HCT116 (cell line): Measurements from ENCODE around the gene MAML3. TPM values are rescaled to one million over a fixed set of nuclear protein-coding genes. Genes with fewer than 3 reads are reported as not detected.

Experiments
- ATAC-seq: fragments of 200-7000 bp; cut with Tn5 transposase; 2 replicates; pipeline ENCODE4 v1.9.1; 2020; ENCODE audit warnings: mild to moderate bottlenecking, moderate library complexity
- BruUV-seq: library from RNA; stranded (reverse); fragments of 400-500 nt; replicated peaks from 2 replicates; lab custom pipeline; 2021; lab: Mats Ljungman, UMichigan
- CTCF ChIA-PET: fragments of 300-600 bp; sonication (Branson Sonifier 250); formaldehyde crosslinking; loops from one replicate; lab custom pipeline; 2021; ENCODE audit warnings: antibody characterized with exemption; lab: Charles Lee
- POLR2A ChIA-PET: fragments of 300-600, 350-600 bp; sonication (Branson Sonifier 250); formaldehyde crosslinking; loops from one replicate; lab custom pipeline; 2021; ENCODE audit warnings: antibody characterized with exemption; lab: Charles Lee
- RAD21 ChIA-PET, 2 experiments: fragments of 300-600 bp; sonication (Branson Sonifier 250); formaldehyde crosslinking; loops; one replicate each; lab custom pipeline; 2023; ENCODE audit warnings: low total read pairs in 2 of 2; ENCODE audit not compliant: uncharacterized antibody in 2 of 2, unreplicated experiment in 2 of 2, low non-redundant PET in 1 of 2; lab: Charles Lee
- DNase-seq: peaks from one replicate; pipeline ENCODE4 v3.0.0-alpha.2; 2010; ENCODE audit warnings: low read depth, low spot score
- H2AFZ ChIP-seq: fragments of 200-600 bp; shearing (Covaris generic), sonication (generic); 2 replicates; pipeline ENCODE4 v1.6.1; 2017; ENCODE audit warnings: low read depth, mixed run types, mixed read lengths, antibody characterized with exemption, low read length; ENCODE audit not compliant: poor library complexity, severe bottlenecking
- H3K27ac ChIP-seq: 2 replicates; pipeline ENCODE4 v1.5.1; 2012; ENCODE audit warnings: low read depth, low read length
- H3K27me3 ChIP-seq: fragments of 200-600 bp; sonication (generic); 2 replicates; pipeline ENCODE4 v1.6.1; 2016; ENCODE audit warnings: mixed run types, low read length, mixed read lengths; ENCODE audit not compliant: insufficient read depth
- H3K36me3 ChIP-seq, 2 experiments: fragments of 200-500 bp in 1 of 2; fragments of 200-600 bp in 1 of 2; sonication (Bioruptor generic) in 1 of 2; sonication (generic) in 1 of 2; 2 replicates each; pipeline versions ENCODE4 v1.5.1 to v1.6.1; 2014 to 2016; ENCODE audit warnings: low read length in 2 of 2, inconsistent platforms in 1 of 2, mixed read lengths in 1 of 2, mixed run types in 1 of 2; ENCODE audit not compliant: insufficient read depth in 2 of 2, control insufficient read depth in 1 of 2
- H3K4me1 ChIP-seq, 2 experiments: fragments of 200-600 bp in 1 of 2; sonication (generic) in 1 of 2; 2 replicates each; pipeline versions ENCODE4 v1.5.1 to v1.6.1; 2012 to 2017; ENCODE audit warnings: low read length in 2 of 2, inconsistent platforms in 1 of 2, mild to moderate bottlenecking in 1 of 2, mixed read lengths in 1 of 2, mixed run types in 1 of 2, moderate library complexity in 1 of 2; ENCODE audit not compliant: insufficient read depth in 2 of 2, control insufficient read depth in 1 of 2
- H3K4me2 ChIP-seq: fragments of 200-600 bp; sonication (generic); 2 replicates; pipeline ENCODE4 v1.6.1; 2017; ENCODE audit warnings: mixed run types, low read length, mixed read lengths
- H3K4me3 ChIP-seq, 2 experiments: fragments of 200-600 bp in 1 of 2; sonication (generic) in 1 of 2; replicated peaks in 1 of 2; 2 replicates each; pipeline ENCODE4 v1.5.1; 2011 to 2016; ENCODE audit warnings: low read length in 2 of 2, control low read depth in 1 of 2, low read depth in 1 of 2, mild to moderate bottlenecking in 1 of 2, mixed read lengths in 1 of 2, mixed run types in 1 of 2
- H3K79me2 ChIP-seq: fragments of 200-600 bp; sonication (generic); 2 replicates; pipeline ENCODE4 v1.6.1; 2017; ENCODE audit warnings: mild to moderate bottlenecking, mixed run types, low read length, moderate library complexity, mixed read lengths; ENCODE audit not compliant: insufficient read depth
- H3K9ac ChIP-seq: fragments of 200-600 bp; sonication (generic); 2 replicates; pipeline ENCODE4 v1.6.1; 2016; ENCODE audit warnings: low read length, mixed read lengths
- H3K9me2 ChIP-seq: fragments of 200-600 bp; sonication (generic), shearing (Covaris generic); 2 replicates; pipeline ENCODE4 v1.6.1; 2017; ENCODE audit warnings: mixed run types, mild to moderate bottlenecking, moderate library complexity; ENCODE audit not compliant: insufficient read depth
- H3K9me3 ChIP-seq, 2 experiments: fragments of 200-500 bp in 1 of 2; fragments of 200-600 bp in 1 of 2; sonication (Bioruptor generic) in 1 of 2; sonication (generic) in 1 of 2; 2 replicates each; pipeline ENCODE4 v1.6.1; 2014 to 2017; ENCODE audit warnings: low read length in 2 of 2, mixed read lengths in 2 of 2, inconsistent platforms in 1 of 2, low read depth in 1 of 2, mild to moderate bottlenecking in 1 of 2, mixed run types in 1 of 2, moderate library complexity in 1 of 2; ENCODE audit not compliant: control insufficient read depth in 1 of 2, insufficient read depth in 1 of 2
- H4K20me1 ChIP-seq: fragments of 200-600 bp; sonication (generic), shearing (Covaris generic); 2 replicates; pipeline ENCODE4 v1.6.1; 2017; ENCODE audit warnings: mixed run types, mild to moderate bottlenecking, moderate library complexity; ENCODE audit not compliant: insufficient read depth
- ATF3 ChIP-seq: IDR thresholded peaks from 2 replicates; pipeline ENCODE4 v1.6.1; 2012
- CEBPB ChIP-seq: IDR thresholded peaks from 2 replicates; pipeline ENCODE4 v1.6.1; 2012; ENCODE audit warnings: low read depth
- CTCF ChIP-seq, 3 experiments: fragments of 200-600 bp in 1 of 3; sonication (generic) in 1 of 3; IDR thresholded peaks in 2 of 3; conservative IDR thresholded peaks in 1 of 3; 2 replicates each; pipeline ENCODE4 v1.5.1; 2012 to 2017; ENCODE audit warnings: low read depth in 2 of 3, low read length in 2 of 3, antibody characterized with exemption in 1 of 3, borderline replicate concordance in 1 of 3, control low read depth in 1 of 3, mild to moderate bottlenecking in 1 of 3, mixed read lengths in 1 of 3, mixed run types in 1 of 3, moderate library complexity in 1 of 3; ENCODE audit not compliant: insufficient read depth in 1 of 3
- EZH2 ChIP-seq: fragments of 200-600 bp; sonication (generic); IDR thresholded peaks from 2 replicates; pipeline ENCODE4 v1.6.1; 2017; ENCODE audit warnings: antibody characterized with exemption, mixed run types
- EZH2phosphoT487 ChIP-seq: fragments of 200-600 bp; IDR thresholded peaks from 2 replicates; pipeline ENCODE4 v1.6.1; 2018; ENCODE audit warnings: antibody characterized with exemption, borderline replicate concordance
- JUND ChIP-seq: IDR thresholded peaks from 2 replicates; pipeline ENCODE4 v1.6.1; 2012
- MAX ChIP-seq: IDR thresholded peaks from 2 replicates; pipeline ENCODE4 v1.6.1; 2012
- POLR2A ChIP-seq: IDR thresholded peaks from 2 replicates; pipeline ENCODE4 v1.7.0; 2011; ENCODE audit warnings: borderline replicate concordance; ENCODE audit not compliant: insufficient read depth, insufficient read length; ENCODE audit errors: extremely low read depth
- REST ChIP-seq: IDR thresholded peaks from 2 replicates; pipeline ENCODE4 v1.6.1; 2012; ENCODE audit warnings: low read depth
- SP1 ChIP-seq: IDR thresholded peaks from 2 replicates; pipeline ENCODE4 v1.6.1; 2012; ENCODE audit warnings: low read depth
- SRF ChIP-seq: IDR thresholded peaks from 2 replicates; pipeline ENCODE4 v1.6.1; 2012; ENCODE audit warnings: low read depth
- YY1 ChIP-seq: IDR thresholded peaks from 2 replicates; pipeline ENCODE4 v1.6.1; 2011; ENCODE audit warnings: low read length, low read depth, moderate library complexity, mild to moderate bottlenecking; ENCODE audit not compliant: insufficient replicate concordance; ENCODE audit errors: extremely low read depth
- ZNF274 ChIP-seq: fragments of 200-500 bp; sonication (Bioruptor generic); IDR thresholded peaks from 2 replicates; pipeline ENCODE4 v1.6.1; 2014; ENCODE audit warnings: mild to moderate bottlenecking, low read depth, low read length, inconsistent platforms
- intact Hi-C: fragments of 100-400 bp; cut with micrococcal nuclease; formaldehyde crosslinking; loops from 2 replicates; pipeline ENCODE4 v1.10.0; 2022
- total RNA-seq: library from RNA; stranded (reverse); gene quantifications from one replicate; pipeline ENCODE4 v1.2.1, GENCODE V29; 2021; ENCODE audit not compliant: unreplicated experiment

MAML3 gene
- total RNA-seq, 1 experiment from 2014 or later: 3.1 TPM

GRCh38 chr4:139712882-139713281, 441.1 kb downstream of the MAML3 start:
- Histone ChIP-seq H3K9ac (no peak overlapping the region), H3K4me2 (no peak overlapping the region), H3K4me1 (no peaks in the 10 kb centered on the region), H3K27me3 (no peaks in the 10 kb centered on the region), H3K36me3 (no peaks in the 10 kb centered on the region), H3K27ac (no peak overlapping the region), H3K9me3 (no peaks in the 10 kb centered on the region), H3K4me3 (no peak overlapping the region), H3K79me2 (no peaks in the 10 kb centered on the region), H2AFZ (no peak overlapping the region), H4K20me1 (no peaks in the 10 kb centered on the region), H3K9me2 (no peaks in the 10 kb centered on the region)
- DNase-seq: no peak
- ChIA-PET RAD21 (no interaction called here), POLR2A (no interaction called here), CTCF (interaction anchor here (1.7 kb wide), 1 partner anchor 56 kb away, joined by 4 read pairs; no protein-coding TSS in a partner anchor)
- no peak for TF ChIP-seq EZH2phosphoT487
- no peak for TF ChIP-seq ATF3
- TF ChIP-seq JUND: no peak
- TF ChIP-seq ZNF274: no peak
- no peak for TF ChIP-seq EZH2
- intact Hi-C loops: no loop called here
- ATAC-seq: no peak
- no TSS peak for BruUV-seq

GRCh38 chr4:139711461-139711860, 442.5 kb downstream of the MAML3 start:
- Histone ChIP-seq H3K27me3 (no peaks in the 10 kb centered on the region), H3K9me2 (no peaks in the 10 kb centered on the region), H2AFZ (no peak overlapping the region), H4K20me1 (no peaks in the 10 kb centered on the region), H3K4me1 (no peaks in the 10 kb centered on the region), H3K9ac (no peak overlapping the region), H3K9me3 (no peaks in the 10 kb centered on the region), H3K36me3 (no peaks in the 10 kb centered on the region), H3K4me3 (no peak overlapping the region), H3K27ac (no peak overlapping the region), H3K4me2 (no peak overlapping the region), H3K79me2 (no peaks in the 10 kb centered on the region)
- RAD21 ChIA-PET: no interaction called here
- TF ChIP-seq SP1 (no peak), REST (no peak), POLR2A (no peak), CTCF (IDR thresholded peaks at IDR 0.05 in 2 of 3, conservative IDR thresholded peaks at IDR 0.05 in 1 of 3; ENCODE audit: borderline replicate concordance in 1 of 3, insufficient read depth in 1 of 3, low read depth in 2 of 3, low read length in 2 of 3) (no peak), CEBPB (no peak), EZH2phosphoT487 (no peak), YY1 (no peak), EZH2 (no peak), JUND (no peak), ZNF274 (no peak), MAX (no peak), SRF (no peak)
- POLR2A ChIA-PET: no interaction called here
- intact Hi-C loops: no loop called here
- CTCF ChIA-PET: no interaction called here
- ATAC-seq (no peak), DNase-seq (no peak)
- BruUV-seq: no TSS peak
